Stimulated activated naive CD8-positive, alpha-beta T cell treated with anti-CD3 and anti-CD28 coated beads, Interleukin-15, Interleukin-2, amounts not matched to agents 100 U/mL and 50 U/mL, for 24 hours (primary cell): ENCODE measurements around the gene RADX.
"Not testable (repeated sequence)": the region's sequence is repeated elsewhere in the genome, so short reads cannot be mapped to it uniquely, and the experiment has no call there.

ENCODE experiments used
- ATAC-seq: fragments of 150-1000 bp; cut with Tn5 transposase; one replicate; pipeline ENCODE4 v1.10.0; 2021
- DNase-seq: peaks from one replicate; pipeline ENCODE4 v3.0.0; 2021

The RADX gene

GRCh38 chrX:106611679-106612392 is at the start of gene RADX:
TSS of gene RADX (plus strand) at chrX:106611978. CDS start at chrX:106612081, 103 bp downstream.
- ATAC-seq (peak; percentile 98), DNase-seq (peak; percentile 81)

- no peak for DNase-seq
- ATAC-seq: no peak
Measured at GRCh38 chrX:106564986-106565385, 46.8 kb upstream of the RADX start.

- no peak for ATAC-seq
Measured at GRCh38 chrX:106566362-106566761, 45.4 kb upstream of the RADX start.

GRCh38 chrX:106581856-106582255 is 29.9 kb upstream of the RADX start:
- no peak for DNase-seq
- ATAC-seq: no peak

More at GRCh38 chrX:106566362-106566761, 45.4 kb upstream of the RADX start:
- DNase-seq: no peak

GRCh38 chrX:106585478-106585877 is 26.3 kb upstream of the RADX start:
- DNase-seq: no peak
- ATAC-seq: no peak

- peak; percentile 78 for ATAC-seq
- DNase-seq: no peak
Measured at GRCh38 chrX:106588801-106589200, 23.0 kb upstream of the RADX start.

GRCh38 chrX:106599411-106599810 is 12.4 kb upstream of the RADX start:
- ATAC-seq: no peak
- DNase-seq: no peak

GRCh38 chrX:106606571-106606970 is 5.2 kb upstream of the RADX start:
- DNase-seq (no peak), ATAC-seq (no peak)

- DNase-seq: peak; percentile 8
- ATAC-seq: peak; percentile 54
Measured at GRCh38 chrX:106608016-106608415, 3.8 kb upstream of the RADX start.

- ATAC-seq (no peak), DNase-seq (no peak)
Measured at GRCh38 chrX:106611317-106611678, 480 bp upstream of the RADX start.

- DNase-seq (no peak), ATAC-seq (no peak)
Measured at GRCh38 chrX:106612393-106612763, 600 bp downstream of the RADX start.

GRCh38 chrX:106613277-106613676 is 1.5 kb downstream of the RADX start:
- DNase-seq (no peak), ATAC-seq (no peak)

- DNase-seq (no peak), ATAC-seq (no peak)
Measured at GRCh38 chrX:106615041-106615440, 3.3 kb downstream of the RADX start.

- no peak for DNase-seq
Measured at GRCh38 chrX:106619797-106620196, 8.0 kb downstream of the RADX start.

GRCh38 chrX:106621836-106622235 is 10.1 kb downstream of the RADX start:
- ATAC-seq (no peak), DNase-seq (no peak)

More at GRCh38 chrX:106619797-106620196, 8.0 kb downstream of the RADX start:
- ATAC-seq: no peak

- DNase-seq (no peak), ATAC-seq (no peak)
Measured at GRCh38 chrX:106626789-106627188, 15.0 kb downstream of the RADX start.

GRCh38 chrX:106631615-106632014 is 19.8 kb downstream of the RADX start:
- ATAC-seq: no peak
- DNase-seq: no peak

GRCh38 chrX:106649523-106650428 is 38.0 kb downstream of the RADX start:
- DNase-seq: no peak

GRCh38 chrX:106653625-106654024 is 41.8 kb downstream of the RADX start:
- not testable (repeated sequence) for DNase-seq, ATAC-seq

More at GRCh38 chrX:106649523-106650428, 38.0 kb downstream of the RADX start:
- ATAC-seq: no peak

GRCh38 chrX:106670631-106671030 is 58.9 kb downstream of the RADX start:
- DNase-seq: no peak
- no peak for ATAC-seq

- no peak for DNase-seq
Measured at GRCh38 chrX:106672527-106672926, 60.7 kb downstream of the RADX start.

GRCh38 chrX:106680716-106681115 is 68.9 kb downstream of the RADX start:
- DNase-seq (no peak), ATAC-seq (no peak)

More at GRCh38 chrX:106672527-106672926, 60.7 kb downstream of the RADX start:
- no peak for ATAC-seq

GRCh38 chrX:106684207-106684606 is 72.4 kb downstream of the RADX start:
- DNase-seq: no peak
- no peak for ATAC-seq
